WTC11 (cell line): ENCODE measurements around the gene TWF2.

ENCODE experiments used
- CBFB ChIP-seq: sonication (generic); formaldehyde crosslinking; IDR thresholded peaks from 2 replicates; pipeline ENCODE4 v1.8.1; 2022; ENCODE audit warnings: mild to moderate bottlenecking, low read depth, missing genetic modification reagents
- CTCF ChIP-seq: fragments of 200-600 bp; IDR thresholded peaks from 2 replicates; pipeline ENCODE4 v1.8.0; 2022; ENCODE audit warnings: antibody characterized with exemption
- E2F4 ChIP-seq: sonication (generic); formaldehyde crosslinking; IDR thresholded peaks from 2 replicates; pipeline ENCODE4 v1.8.1; 2022; ENCODE audit warnings: low read depth, mild to moderate bottlenecking, moderate library complexity, missing genetic modification reagents, borderline replicate concordance
- JUN ChIP-seq: sonication (generic); formaldehyde crosslinking; IDR thresholded peaks from 2 replicates; pipeline ENCODE4 v1.8.0; 2023; ENCODE audit warnings: mild to moderate bottlenecking, missing genetic modification reagents
- MLX ChIP-seq: sonication (generic); formaldehyde crosslinking; IDR thresholded peaks from 2 replicates; pipeline ENCODE4 v1.8.1; 2023; ENCODE audit warnings: mild to moderate bottlenecking, missing genetic modification reagents, moderate library complexity
- TEAD4 ChIP-seq: sonication (generic); formaldehyde crosslinking; IDR thresholded peaks from 2 replicates; pipeline ENCODE4 v1.8.0; 2022; ENCODE audit warnings: mild to moderate bottlenecking, missing genetic modification reagents
- ZNF671 ChIP-seq: fragments of 250-450 bp; sonication (Bioruptor Pico); IDR thresholded peaks from 2 replicates; pipeline ENCODE4 v1.8.0; 2021; ENCODE audit warnings: mild to moderate bottlenecking

- TF ChIP-seq CTCF = no peak
- no peak for TF ChIP-seq E2F4
- no peak for TF ChIP-seq CBFB (CRISPR knock-in tag)
- no peak for TF ChIP-seq ZNF671 (CRISPR knock-in tag)
- no peak for TF ChIP-seq JUN (CRISPR knock-in tag)
- no peak for TF ChIP-seq TEAD4 (CRISPR knock-in tag)
- TF ChIP-seq MLX (CRISPR knock-in tag) = no peak
These were observed 17.2 kb upstream of the TWF2 start for GRCh38 chr3:52256159-52256558.
